Thyroid gland (tissue), 4 donors: ENCODE data around the gene USP15. TPM values are rescaled to one million over a fixed set of nuclear protein-coding genes. Genes with fewer than 3 reads are reported as not detected.

Experiments
- DNase-seq, 2 donors: peaks; one replicate each; pipeline ENCODE4 v3.0.0-alpha.2; 2019
- H3K27ac ChIP-seq, 3 donors: fragments of 200-600 bp; sonication (generic); 1 replicate in 2 of 3; 2 replicates in 1 of 3; pipeline ENCODE4 v1.5.1; 2016 to 2019; ENCODE audit warnings: mild to moderate bottlenecking in 1 of 3, moderate library complexity in 1 of 3
- H3K27me3 ChIP-seq: fragments of 200-600 bp; sonication (generic); one replicate; pipeline ENCODE4 v1.5.1; 2019
- H3K36me3 ChIP-seq, 2 donors: fragments of 200-600 bp; sonication (generic); one replicate each; pipeline ENCODE4 v1.5.1; 2016 to 2019
- H3K4me1 ChIP-seq, 2 donors: fragments of 200-600 bp; sonication (generic); one replicate each; pipeline ENCODE4 v1.5.1; 2017 to 2019
- H3K4me3 ChIP-seq, 3 donors: fragments of 200-600 bp; sonication (generic); replicated peaks in 1 of 3; 1 replicate in 2 of 3; 2 replicates in 1 of 3; pipeline ENCODE4 v1.5.1; 2016; ENCODE audit warnings: mild to moderate bottlenecking in 1 of 3
- H3K9me3 ChIP-seq: fragments of 200-600 bp; sonication (generic); one replicate; pipeline ENCODE4 v1.5.1; 2017
- POLR2A ChIP-seq, 2 donors: fragments of 450-650 bp; IDR thresholded peaks; one replicate each; pipeline ENCODE4 v1.6.1; 2017; ENCODE audit warnings: antibody characterized with exemption in 2 of 2, mild to moderate bottlenecking in 2 of 2, moderate library complexity in 1 of 2
- WGBS, 2 donors: methylation state at CpG; one replicate each; pipeline ENCODE4 v1.1.5; 2017; 5-methylcytosine and 5-hydroxymethylcytosine counted together
- intact Hi-C: fragments of 100-400 bp; cut with DNase I; formaldehyde crosslinking; loops from one replicate; pipeline ENCODE4 v1.15.1; 2023
- total RNA-seq, 4 donors: library from RNA; depleted of rRNA; stranded (reverse); fragments of >200 nt; gene quantifications; one replicate each; pipeline ENCODE4 v1.2.3, GENCODE V29; 2016
- TF ChIP-seq, protein P1 (sequence below), 6 experiments: fragments of 200-600 bp in 3 of 6; fragments of 450-650 bp in 3 of 6; sonication (generic) in 3 of 6; IDR thresholded peaks; one replicate each; pipeline ENCODE4 v1.5.1; 2016 to 2019; ENCODE audit warnings: antibody characterized with exemption in 6 of 6, mild to moderate bottlenecking in 2 of 6, inconsistent platforms in 1 of 6, moderate library complexity in 1 of 6

USP15 gene
- total RNA-seq, 4 donors from 2014 or later: 57.3 to 139 (median 70.2) TPM

- H3K27me3 ChIP-seq: no peaks in the 10 kb centered on the region
- H3K9me3 ChIP-seq: no peaks in the 10 kb centered on the region
- DNase-seq: no peak
- peaks cover 2 to 4% of the 10 kb centered on the region in 2 donors for H3K36me3 ChIP-seq
- intact Hi-C loops: no loop called here
- H3K27ac ChIP-seq: no peak overlapping the region
- no peaks in the 10 kb centered on the region for H3K4me1 ChIP-seq
- TF ChIP-seq, protein P1, sequence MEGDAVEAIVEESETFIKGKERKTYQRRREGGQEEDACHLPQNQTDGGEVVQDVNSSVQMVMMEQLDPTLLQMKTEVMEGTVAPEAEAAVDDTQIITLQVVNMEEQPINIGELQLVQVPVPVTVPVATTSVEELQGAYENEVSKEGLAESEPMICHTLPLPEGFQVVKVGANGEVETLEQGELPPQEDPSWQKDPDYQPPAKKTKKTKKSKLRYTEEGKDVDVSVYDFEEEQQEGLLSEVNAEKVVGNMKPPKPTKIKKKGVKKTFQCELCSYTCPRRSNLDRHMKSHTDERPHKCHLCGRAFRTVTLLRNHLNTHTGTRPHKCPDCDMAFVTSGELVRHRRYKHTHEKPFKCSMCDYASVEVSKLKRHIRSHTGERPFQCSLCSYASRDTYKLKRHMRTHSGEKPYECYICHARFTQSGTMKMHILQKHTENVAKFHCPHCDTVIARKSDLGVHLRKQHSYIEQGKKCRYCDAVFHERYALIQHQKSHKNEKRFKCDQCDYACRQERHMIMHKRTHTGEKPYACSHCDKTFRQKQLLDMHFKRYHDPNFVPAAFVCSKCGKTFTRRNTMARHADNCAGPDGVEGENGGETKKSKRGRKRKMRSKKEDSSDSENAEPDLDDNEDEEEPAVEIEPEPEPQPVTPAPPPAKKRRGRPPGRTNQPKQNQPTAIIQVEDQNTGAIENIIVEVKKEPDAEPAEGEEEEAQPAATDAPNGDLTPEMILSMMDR (IDR thresholded peaks at IDR 0.05): no peak
- no peak for TF ChIP-seq POLR2A (IDR thresholded peaks at IDR 0.05)
- 95 to 97% methylated on average over 6 of the region's 6 CpGs for WGBS, 2 donors
- H3K4me3 ChIP-seq: no peak overlapping the region
These were observed 85.5 kb downstream of the USP15 start for GRCh38 chr12:62345667-62346066.

DNA sequence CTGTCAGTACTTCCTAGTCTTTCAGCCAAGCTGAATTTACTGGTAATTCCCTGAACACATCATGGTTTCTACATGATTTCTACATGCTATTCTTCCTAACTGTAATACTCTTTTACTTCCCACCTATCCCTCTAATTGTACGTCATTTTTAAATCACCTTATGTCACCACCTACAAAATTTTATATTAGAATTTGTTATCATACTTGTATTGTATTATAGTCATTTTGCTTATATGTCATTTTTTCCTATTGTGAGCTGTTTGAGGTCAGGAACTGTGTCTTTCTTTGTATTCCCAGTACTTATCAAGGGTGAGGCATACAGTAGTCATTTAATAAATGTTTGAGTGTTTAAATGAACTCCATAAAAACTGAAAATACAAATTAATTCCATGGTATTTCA lies 86.6 kb downstream of the USP15 start:
- Histone ChIP-seq H3K4me3 (no peak overlapping the region), H3K27ac (no peak overlapping the region), H3K4me1 (no peaks in the 10 kb centered on the region), H3K27me3 (no peaks in the 10 kb centered on the region), H3K9me3 (no peaks in the 10 kb centered on the region), H3K36me3 (peaks cover 2 to 4% of the 10 kb centered on the region in 2 donors)
- WGBS, 2 donors: 93 to 94% methylated on average over 1 of the region's 1 CpG
- TF ChIP-seq, protein P1 (IDR thresholded peaks at IDR 0.05): no peak
- no peak for TF ChIP-seq POLR2A (IDR thresholded peaks at IDR 0.05)
- DNase-seq: no peak
- intact Hi-C loops: no loop called here

DNA sequence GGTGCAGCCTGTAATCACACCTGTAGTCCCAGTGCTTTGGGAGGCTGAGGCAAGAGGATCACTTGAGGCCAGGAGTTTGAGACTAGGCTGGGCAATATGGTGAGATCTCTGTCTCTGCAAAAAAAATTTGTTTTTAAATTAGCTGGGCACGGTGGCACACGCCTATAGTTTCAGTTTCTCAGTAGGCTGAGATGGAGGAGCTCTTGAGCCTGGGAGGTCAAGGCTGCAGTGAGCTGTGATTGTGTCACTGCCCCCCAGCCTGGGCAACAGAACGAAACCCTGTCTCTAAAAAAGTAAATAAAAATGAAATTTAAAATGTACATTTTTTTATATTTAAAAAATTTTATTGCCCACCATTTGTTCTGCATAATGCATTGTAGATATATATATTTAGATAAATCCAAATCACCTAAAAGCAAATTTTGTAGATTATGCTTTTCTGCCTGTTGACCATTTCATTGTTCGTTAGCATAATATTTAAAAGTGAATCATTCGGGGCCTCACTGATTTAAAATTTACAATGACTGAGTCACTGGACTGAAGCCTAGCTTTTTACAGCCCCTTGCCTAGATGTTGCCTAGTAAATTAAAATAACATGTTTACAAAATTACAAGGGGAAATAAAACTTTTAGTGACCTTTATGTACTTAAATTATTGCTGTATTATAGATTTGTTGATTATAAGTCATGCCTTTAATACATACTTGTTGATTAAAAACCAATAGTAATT lies 87.9 kb downstream of the USP15 start:
- TF ChIP-seq, protein P1 (IDR thresholded peaks at IDR 0.05): no peak
- no peak for TF ChIP-seq POLR2A (IDR thresholded peaks at IDR 0.05)
- no peak overlapping the region for H3K27ac ChIP-seq
- intact Hi-C loops: no loop called here
- H3K9me3 ChIP-seq: no peaks in the 10 kb centered on the region
- no peak for DNase-seq
- H3K4me1 ChIP-seq: no peaks in the 10 kb centered on the region
- 93 to 97% methylated on average over 5 of the region's 5 CpGs for WGBS, 2 donors
- H3K36me3 ChIP-seq: peaks cover 0 to 2% of the 10 kb centered on the region in 2 donors
- no peak overlapping the region for H3K4me3 ChIP-seq
- H3K27me3 ChIP-seq: no peaks in the 10 kb centered on the region

GRCh38 chr12:62350554-62350953 lies 90.3 kb downstream of the USP15 start:
- Histone ChIP-seq H3K4me1 (no peaks in the 10 kb centered on the region), H3K9me3 (no peaks in the 10 kb centered on the region), H3K27me3 (no peaks in the 10 kb centered on the region), H3K36me3 (no peaks in the 10 kb centered on the region), H3K27ac (no peak overlapping the region), H3K4me3 (no peak overlapping the region)
- TF ChIP-seq, protein P1 (IDR thresholded peaks at IDR 0.05): no peak
- no peak for TF ChIP-seq POLR2A (IDR thresholded peaks at IDR 0.05)
- 81 to 98% methylated on average over 2 of the region's 2 CpGs for WGBS, 2 donors
- no peak for DNase-seq
- intact Hi-C loops: no loop called here

GRCh38 chr12:62351326-62351725 lies 91.1 kb downstream of the USP15 start:
- TF ChIP-seq, protein P1 (IDR thresholded peaks at IDR 0.05): no peak
- no peak for TF ChIP-seq POLR2A (IDR thresholded peaks at IDR 0.05)
- intact Hi-C loops: no loop called here
- H3K27ac ChIP-seq: no peak overlapping the region
- no peaks in the 10 kb centered on the region for H3K4me1 ChIP-seq
- no peak overlapping the region for H3K4me3 ChIP-seq
- no peaks in the 10 kb centered on the region for H3K9me3 ChIP-seq
- DNase-seq: no peak
- 94 to 100% methylated on average over 1 of the region's 1 CpG for WGBS, 2 donors
- H3K36me3 ChIP-seq: no peaks in the 10 kb centered on the region
- no peaks in the 10 kb centered on the region for H3K27me3 ChIP-seq
